CD8-positive, alpha-beta memory T cell (primary cell): ENCODE measurements around the gene SOHLH1. TPM values are rescaled to one million over a fixed set of nuclear protein-coding genes. Genes with fewer than 3 reads are reported as not detected.

ENCODE experiments used
- CTCF ChIA-PET: fragments of 350-600 bp; sonication (Branson Sonifier 250); formaldehyde crosslinking; loops from one replicate; lab custom pipeline; 2021; ENCODE audit warnings: antibody characterized with exemption; lab: Charles Lee
- POLR2A ChIA-PET: fragments of 350-600 bp; sonication (Branson Sonifier 250); formaldehyde crosslinking; loops from one replicate; lab custom pipeline; 2021; ENCODE audit warnings: antibody characterized with exemption; lab: Charles Lee
- DNase-seq, 5 donors: peaks; one replicate each; pipeline versions ENCODE4 v3.0.0 to v3.0.0-alpha.2; 2020 to 2022; ENCODE audit warnings: mixed read lengths in 1 of 5
- H3K27ac ChIP-seq: one replicate; pipeline ENCODE4 v1.7.0; 2013; ENCODE audit warnings: low read depth, mild to moderate bottlenecking, low read length, moderate library complexity
- H3K27me3 ChIP-seq: 2 replicates; pipeline ENCODE4 v1.7.0; 2013; ENCODE audit warnings: low read length, mild to moderate bottlenecking; ENCODE audit not compliant: insufficient read depth, poor library complexity, severe bottlenecking
- H3K36me3 ChIP-seq: 2 replicates; pipeline ENCODE4 v1.7.0; 2013; ENCODE audit warnings: mild to moderate bottlenecking, low read length, moderate library complexity; ENCODE audit not compliant: insufficient read depth
- H3K4me1 ChIP-seq: 2 replicates; pipeline ENCODE4 v1.7.0; 2013; ENCODE audit warnings: mild to moderate bottlenecking, low read length, moderate library complexity; ENCODE audit not compliant: insufficient read depth
- H3K4me3 ChIP-seq: 2 replicates; pipeline ENCODE4 v1.7.0; 2013; ENCODE audit warnings: mild to moderate bottlenecking, low read length
- H3K9me3 ChIP-seq: 2 replicates; pipeline ENCODE4 v1.7.0; 2013; ENCODE audit warnings: mild to moderate bottlenecking, low read length
- H3K27ac Mint-ChIP-seq, 8 donors: one replicate each; pipeline ENCODE4 v1.8.0; 2020 to 2021; ENCODE audit warnings: mixed read lengths in 8 of 8, mild to moderate bottlenecking in 6 of 8, inconsistent platforms in 3 of 8, moderate library complexity in 3 of 8
- H3K27me3 Mint-ChIP-seq, 2 donors: one replicate each; pipeline ENCODE4 v1.8.0; 2020 to 2021; ENCODE audit warnings: mixed read lengths in 2 of 2, mild to moderate bottlenecking in 1 of 2, moderate library complexity in 1 of 2
- H3K36me3 Mint-ChIP-seq, 3 donors: one replicate each; pipeline ENCODE4 v1.8.0; 2020 to 2021; ENCODE audit warnings: mixed read lengths in 3 of 3, inconsistent platforms in 1 of 3, mild to moderate bottlenecking in 1 of 3
- H3K4me1 Mint-ChIP-seq, 3 donors: one replicate each; pipeline ENCODE4 v1.8.0; 2020 to 2021; ENCODE audit warnings: mixed read lengths in 3 of 3, inconsistent platforms in 1 of 3, mild to moderate bottlenecking in 1 of 3
- H3K4me3 Mint-ChIP-seq, 7 donors: one replicate each; pipeline ENCODE4 v1.8.0; 2020 to 2021; ENCODE audit warnings: mixed read lengths in 7 of 7, mild to moderate bottlenecking in 6 of 7, moderate library complexity in 4 of 7, inconsistent platforms in 2 of 7
- H3K9me3 Mint-ChIP-seq, 5 donors: one replicate each; pipeline ENCODE4 v1.8.0; 2020 to 2022; ENCODE audit warnings: mixed read lengths in 5 of 5, mild to moderate bottlenecking in 3 of 5, moderate library complexity in 2 of 5, inconsistent platforms in 1 of 5
- polyA plus RNA-seq: library from polyadenylated mRNA; unstranded; fragments of 300-500 nt; fragmentation: Illumina TruSeq; gene quantifications from one replicate; pipeline ENCODE4 v1.2.3, GENCODE V29; 2021
- total RNA-seq, 2 experiments: library from RNA; stranded (reverse); gene quantifications; one replicate each; pipeline ENCODE4 v1.2.3, GENCODE V29; 2021

Gene SOHLH1
- total and polyA plus RNA-seq, 3 experiments from 2014 or later: not detected

DNA sequence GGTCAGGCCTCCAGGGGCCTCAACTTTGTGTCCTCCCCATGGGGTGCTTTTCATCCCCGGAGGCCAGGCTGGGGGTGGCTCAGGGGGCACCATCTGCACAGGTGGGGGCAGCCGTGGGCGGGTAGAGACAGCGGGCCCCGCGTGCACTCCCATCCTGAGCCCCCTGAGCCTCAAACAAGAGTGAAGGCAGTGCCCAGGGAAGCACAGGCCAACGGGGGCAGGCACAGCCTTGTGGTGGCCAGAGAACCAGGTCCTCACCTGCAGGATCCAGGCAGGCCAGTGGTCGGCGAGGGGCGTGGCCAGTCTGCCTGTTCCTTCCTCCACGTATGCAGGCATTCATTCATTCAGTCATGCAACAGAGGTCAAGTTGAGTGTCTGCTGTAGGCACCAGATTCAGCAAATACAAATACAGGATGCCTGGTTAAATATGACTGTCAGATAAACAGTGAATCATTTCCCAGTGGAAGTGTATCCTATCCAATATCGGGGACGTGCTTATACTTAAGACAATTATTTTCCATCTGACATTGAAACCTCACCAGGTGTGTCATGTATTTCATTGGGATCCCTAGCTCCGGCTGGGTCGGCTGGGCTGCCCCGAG, 25.0 kb upstream of the SOHLH1 start:
- Histone ChIP-seq H3K9me3 (no peaks in the 10 kb centered on the region), H3K4me1 (no peaks in the 10 kb centered on the region), H3K27me3 (no peaks in the 10 kb centered on the region), H3K27ac (no peak overlapping the region), H3K36me3 (no peaks in the 10 kb centered on the region), H3K4me3 (no peak overlapping the region)
- no peaks in the 10 kb centered on the region for H3K36me3 Mint-ChIP-seq
- CTCF ChIA-PET: no interaction called here
- H3K27ac Mint-ChIP-seq: no peak overlapping the region
- peaks cover 13 to 18% of the 10 kb centered on the region in 2 donors for H3K27me3 Mint-ChIP-seq
- POLR2A ChIA-PET: no interaction called here
- H3K4me3 Mint-ChIP-seq: no peak overlapping the region
- no peaks in the 10 kb centered on the region for H3K4me1 Mint-ChIP-seq
- H3K9me3 Mint-ChIP-seq: peaks cover 0 to 3% (median 0%) of the 10 kb centered on the region in 5 donors
- DNase-seq: no peak

DNA sequence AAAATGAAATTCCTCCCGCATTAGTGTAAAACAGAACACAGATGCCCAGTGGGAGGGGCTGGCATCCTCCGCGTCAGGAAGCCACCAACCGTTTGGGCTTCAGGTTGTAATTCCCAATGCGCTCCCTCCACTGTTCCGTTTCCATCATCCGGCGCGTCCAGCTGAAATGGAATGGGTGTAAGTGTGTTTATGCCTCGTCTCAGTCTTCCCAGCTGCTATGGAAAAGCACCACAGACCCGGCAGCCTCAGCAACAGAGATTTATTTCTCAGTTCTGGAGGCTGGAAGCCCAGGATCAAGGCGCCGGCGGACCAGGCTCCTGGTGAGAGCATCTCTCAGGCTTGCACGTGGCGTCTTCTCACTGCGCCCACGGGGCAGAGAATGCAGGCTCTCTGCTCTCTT, 23.1 kb upstream of the SOHLH1 start:
- Mint-ChIP-seq H3K9me3 (no peaks in the 10 kb centered on the region), H3K27ac (no peak overlapping the region), H3K4me3 (no peak overlapping the region), H3K27me3 (peaks cover 10 to 17% of the 10 kb centered on the region in 2 donors), H3K36me3 (no peaks in the 10 kb centered on the region), H3K4me1 (no peaks in the 10 kb centered on the region)
- CTCF ChIA-PET: no interaction called here
- POLR2A ChIA-PET: no interaction called here
- Histone ChIP-seq H3K27ac (no peak overlapping the region), H3K36me3 (no peaks in the 10 kb centered on the region), H3K4me1 (no peaks in the 10 kb centered on the region), H3K4me3 (no peak overlapping the region), H3K27me3 (no peaks in the 10 kb centered on the region), H3K9me3 (no peaks in the 10 kb centered on the region)
- DNase-seq: no peak

DNA sequence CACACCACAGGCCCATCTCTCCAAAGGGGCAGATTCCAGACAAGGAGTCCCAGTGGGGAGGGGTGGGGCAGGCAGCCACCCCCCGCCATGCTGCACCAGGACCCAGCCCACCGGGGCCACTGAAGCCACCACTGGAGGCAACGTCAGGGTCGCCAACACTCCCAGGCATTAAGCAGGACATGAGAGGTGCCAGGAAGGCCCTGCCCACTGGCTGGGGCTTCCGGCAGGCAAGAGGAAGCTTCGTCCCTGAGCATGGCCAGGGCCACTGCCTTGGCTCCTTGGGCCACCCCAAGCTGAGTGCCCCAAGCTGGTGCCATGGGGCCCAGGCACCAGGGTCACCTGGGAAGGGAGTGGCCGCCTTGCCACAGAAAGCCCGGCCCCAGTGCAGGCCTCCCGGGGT, 20.2 kb upstream of the SOHLH1 start:
- Mint-ChIP-seq H3K4me1 (peaks cover 0 to 8% (median 0%) of the 10 kb centered on the region in 3 donors), H3K36me3 (no peaks in the 10 kb centered on the region), H3K27ac (no peak overlapping the region), H3K9me3 (no peaks in the 10 kb centered on the region), H3K27me3 (peaks cover 19 to 35% of the 10 kb centered on the region in 2 donors), H3K4me3 (no peak overlapping the region)
- DNase-seq: no peak
- CTCF ChIA-PET: no interaction called here
- Histone ChIP-seq H3K4me3 (no peak overlapping the region), H3K36me3 (no peaks in the 10 kb centered on the region), H3K4me1 (no peaks in the 10 kb centered on the region), H3K27me3 (peaks cover 5% of the 10 kb centered on the region), H3K27ac (no peak overlapping the region), H3K9me3 (no peaks in the 10 kb centered on the region)
- POLR2A ChIA-PET: no interaction called here

DNA sequence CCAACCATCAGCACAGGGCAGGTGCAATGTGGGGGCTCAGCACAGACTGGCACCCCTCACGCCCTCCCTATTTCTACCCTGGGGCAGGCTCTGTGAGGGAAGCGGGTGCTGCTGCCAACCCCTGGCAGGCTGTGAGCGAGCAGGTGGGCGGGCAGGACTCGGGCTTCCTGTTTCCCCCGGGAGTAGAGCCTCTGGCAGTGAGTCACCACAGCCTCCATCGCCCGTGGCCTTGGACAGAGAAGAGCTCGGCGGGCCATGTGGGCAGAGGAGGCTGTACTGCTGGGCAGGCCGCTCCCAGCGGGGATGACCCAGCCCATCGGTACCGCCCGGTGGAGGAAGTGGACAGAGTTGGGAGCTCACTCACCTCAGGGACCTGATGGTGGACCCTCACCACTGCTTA, 19.3 kb upstream of the SOHLH1 start:
- CTCF ChIA-PET: no interaction called here
- H3K4me1 Mint-ChIP-seq: peaks cover 0 to 8% (median 0%) of the 10 kb centered on the region in 3 donors
- no peaks in the 10 kb centered on the region for H3K4me1 ChIP-seq
- H3K9me3 ChIP-seq: no peaks in the 10 kb centered on the region
- DNase-seq: no peak
- no peak overlapping the region for H3K27ac Mint-ChIP-seq
- POLR2A ChIA-PET: no interaction called here
- H3K27me3 ChIP-seq: peaks cover 5% of the 10 kb centered on the region
- H3K36me3 ChIP-seq: no peaks in the 10 kb centered on the region
- H3K27me3 Mint-ChIP-seq: peaks cover 19 to 35% of the 10 kb centered on the region in 2 donors
- H3K4me3 Mint-ChIP-seq: no peak overlapping the region
- no peak overlapping the region for H3K27ac ChIP-seq
- no peak overlapping the region for H3K4me3 ChIP-seq
- H3K36me3 Mint-ChIP-seq: no peaks in the 10 kb centered on the region
- H3K9me3 Mint-ChIP-seq: no peaks in the 10 kb centered on the region

DNA sequence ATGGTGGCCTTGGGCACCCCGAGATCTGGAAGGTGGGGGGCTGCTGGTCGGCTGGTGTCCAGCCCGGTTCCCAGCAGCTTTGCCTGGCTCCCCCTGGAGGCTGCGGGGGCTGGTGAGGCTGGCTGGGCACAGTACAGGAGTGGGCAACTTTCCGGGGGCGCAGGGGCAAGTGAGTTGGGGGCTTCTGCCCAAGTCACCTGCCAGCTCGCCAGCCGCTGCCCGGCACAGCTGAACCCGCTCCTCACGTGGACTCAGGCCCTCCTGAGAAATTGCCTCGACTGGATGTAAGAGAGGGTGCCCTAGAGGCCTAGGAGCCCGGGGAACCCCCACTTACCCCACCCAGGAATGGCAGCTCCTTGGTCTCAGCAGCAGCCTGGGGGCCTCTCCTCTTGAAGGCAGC, 18.1 kb upstream of the SOHLH1 start:
- Histone ChIP-seq H3K27me3 (peaks cover 5% of the 10 kb centered on the region), H3K4me3 (no peak overlapping the region), H3K27ac (no peak overlapping the region), H3K4me1 (no peaks in the 10 kb centered on the region), H3K9me3 (no peaks in the 10 kb centered on the region), H3K36me3 (no peaks in the 10 kb centered on the region)
- CTCF ChIA-PET: no interaction called here
- peaks cover 19 to 47% of the 10 kb centered on the region in 2 donors for H3K27me3 Mint-ChIP-seq
- H3K36me3 Mint-ChIP-seq: no peaks in the 10 kb centered on the region
- peaks cover 0 to 8% (median 0%) of the 10 kb centered on the region in 3 donors for H3K4me1 Mint-ChIP-seq
- no peak overlapping the region for H3K27ac Mint-ChIP-seq
- H3K4me3 Mint-ChIP-seq: no peak overlapping the region
- no peak for DNase-seq
- POLR2A ChIA-PET: no interaction called here
- H3K9me3 Mint-ChIP-seq: no peaks in the 10 kb centered on the region

DNA sequence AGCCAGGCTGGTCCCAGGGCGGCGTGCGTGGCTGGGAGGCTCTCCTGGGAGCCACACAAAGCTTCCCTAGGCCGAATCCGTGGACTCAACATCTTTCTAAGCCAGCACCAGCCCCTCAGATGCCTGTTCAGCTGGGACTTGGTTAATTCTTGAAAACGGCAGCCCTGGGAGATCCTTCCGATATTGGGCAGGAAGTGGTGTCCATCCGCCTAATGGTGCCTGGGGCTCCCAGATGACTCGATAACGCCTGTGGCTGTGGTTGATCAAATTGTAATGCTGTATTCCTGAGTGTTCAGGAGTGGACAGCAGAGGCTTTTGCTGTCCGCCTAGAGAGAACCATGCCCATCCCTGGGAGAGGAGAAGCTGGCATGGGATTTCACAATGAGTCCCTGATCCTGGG, 16.8 kb upstream of the SOHLH1 start:
- Histone ChIP-seq H3K36me3 (no peaks in the 10 kb centered on the region), H3K27me3 (peaks cover 5% of the 10 kb centered on the region), H3K9me3 (no peaks in the 10 kb centered on the region), H3K4me3 (no peak overlapping the region), H3K4me1 (no peaks in the 10 kb centered on the region), H3K27ac (no peak overlapping the region)
- Mint-ChIP-seq H3K9me3 (no peaks in the 10 kb centered on the region), H3K36me3 (no peaks in the 10 kb centered on the region), H3K4me1 (peaks cover 0 to 8% (median 0%) of the 10 kb centered on the region in 3 donors), H3K27me3 (peaks cover 21 to 47% of the 10 kb centered on the region in 2 donors), H3K4me3 (no peak overlapping the region), H3K27ac (no peak overlapping the region)
- no peak for DNase-seq
- ChIA-PET POLR2A (no interaction called here), CTCF (no interaction called here)

DNA sequence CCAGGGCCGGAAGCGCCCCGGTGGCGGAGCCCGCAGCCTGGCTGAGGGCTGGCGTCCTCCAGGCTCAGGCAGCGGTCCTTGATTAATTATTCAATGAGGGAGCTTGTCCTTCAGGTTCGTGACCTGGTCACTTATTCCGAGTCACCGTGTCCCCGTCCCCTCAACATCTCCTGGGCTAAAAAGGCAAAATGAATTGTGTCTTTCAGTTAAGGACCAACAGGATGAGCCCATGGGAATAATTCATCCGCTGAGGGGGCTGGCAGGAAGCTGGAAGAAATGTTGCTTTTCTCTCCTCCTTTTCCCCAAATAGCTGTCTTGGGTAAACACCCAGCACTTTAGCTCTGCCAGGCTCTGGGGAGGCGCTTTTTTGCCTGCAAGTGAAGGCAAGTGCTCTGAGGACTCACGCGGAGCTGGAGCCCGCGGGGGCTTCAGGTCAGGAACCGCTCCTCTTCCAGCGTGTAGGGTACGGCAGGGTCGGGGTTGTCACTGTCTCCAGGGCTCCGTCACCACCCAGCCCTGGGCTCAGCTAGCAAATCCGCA, 15.8 kb upstream of the SOHLH1 start:
- Mint-ChIP-seq H3K4me1 (peaks cover 0 to 8% (median 0%) of the 10 kb centered on the region in 3 donors), H3K9me3 (no peaks in the 10 kb centered on the region), H3K4me3 (peak overlapping the region in 1 of 7 donors; percentile 20), H3K36me3 (no peaks in the 10 kb centered on the region), H3K27me3 (peaks cover 21 to 47% of the 10 kb centered on the region in 2 donors), H3K27ac (no peak overlapping the region)
- Histone ChIP-seq H3K4me3 (no peak overlapping the region), H3K27me3 (peaks cover 5% of the 10 kb centered on the region), H3K9me3 (no peaks in the 10 kb centered on the region), H3K27ac (no peak overlapping the region), H3K36me3 (no peaks in the 10 kb centered on the region), H3K4me1 (no peaks in the 10 kb centered on the region)
- ChIA-PET POLR2A (no interaction called here), CTCF (no interaction called here)
- no peak for DNase-seq

DNA sequence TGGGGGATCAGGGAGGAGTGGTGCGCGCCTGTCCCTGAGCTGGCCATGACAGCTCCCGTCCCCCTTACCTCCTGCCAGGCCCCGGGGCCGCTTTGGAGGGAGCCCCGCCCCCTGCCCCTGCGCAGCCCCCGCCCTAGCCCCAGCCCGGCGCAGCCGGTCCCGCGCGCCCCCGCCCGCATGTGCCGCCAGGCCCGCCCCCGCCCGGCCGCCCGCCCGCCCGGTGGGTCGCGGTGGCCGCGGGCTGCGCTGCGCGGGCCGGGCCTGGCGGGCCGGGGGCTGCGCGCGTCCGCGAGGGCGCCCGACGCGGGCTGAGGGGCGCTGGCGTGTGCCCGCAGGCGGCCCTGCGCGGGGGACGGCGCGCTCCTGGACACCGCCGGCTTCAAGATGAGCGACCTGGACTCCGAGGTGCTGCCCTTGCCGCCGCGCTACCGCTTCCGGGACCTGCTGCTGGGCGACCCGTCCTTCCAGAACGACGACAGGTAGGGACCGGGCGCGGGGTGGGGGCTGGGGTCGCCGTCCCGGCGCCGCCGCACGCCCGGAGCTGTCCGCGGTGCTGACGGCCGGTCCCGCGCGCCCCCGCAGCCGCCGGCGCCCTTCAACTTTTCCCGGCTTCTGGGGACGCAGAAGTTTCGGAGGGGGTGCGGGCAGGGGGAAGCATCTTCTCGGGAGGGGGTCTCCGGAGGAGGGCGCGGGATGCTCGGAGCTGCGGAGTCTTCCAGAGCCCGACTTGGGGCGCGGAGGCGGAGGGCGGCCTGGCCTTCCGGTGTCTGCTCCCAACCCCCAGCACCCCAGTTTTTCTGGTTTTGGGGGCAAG, 15.2 kb upstream of the SOHLH1 start:
- no peak for DNase-seq
- CTCF ChIA-PET: no interaction called here
- H3K27me3 Mint-ChIP-seq: peaks cover 21 to 47% of the 10 kb centered on the region in 2 donors

More for the DNA sequence above, 15.2 kb upstream of the SOHLH1 start:
- Histone ChIP-seq H3K27me3 (peaks cover 5% of the 10 kb centered on the region), H3K4me1 (no peaks in the 10 kb centered on the region), H3K27ac (no peak overlapping the region), H3K36me3 (no peaks in the 10 kb centered on the region), H3K4me3 (no peak overlapping the region), H3K9me3 (no peaks in the 10 kb centered on the region)
- POLR2A ChIA-PET: no interaction called here
- Mint-ChIP-seq H3K4me1 (peaks cover 0 to 8% (median 0%) of the 10 kb centered on the region in 3 donors), H3K36me3 (no peaks in the 10 kb centered on the region), H3K9me3 (no peaks in the 10 kb centered on the region), H3K4me3 (no peak overlapping the region), H3K27ac (no peak overlapping the region)
